H1 (cell line): Measurements from ENCODE around the gene ZGRF1. TPM values are rescaled to one million over a fixed set of nuclear protein-coding genes. Genes with fewer than 3 reads are reported as not detected.

Experiments
- CTCF ChIA-PET: fragments of 300-600 bp; sonication (Branson Sonifier 250); formaldehyde crosslinking; loops from one replicate; lab custom pipeline; 2021; ENCODE audit not compliant: partially characterized antibody; lab: Charles Lee
- POLR2A ChIA-PET: fragments of 300-600 bp; sonication (Branson Sonifier 250); formaldehyde crosslinking; loops from one replicate; lab custom pipeline; 2021; ENCODE audit warnings: inconsistent platforms; ENCODE audit not compliant: partially characterized antibody; lab: Charles Lee
- DNase-seq, 2 experiments: peaks; one replicate each; pipeline versions ENCODE4 v3.0.0 to v3.0.0-alpha.2; 2010 to 2022; ENCODE audit warnings: low spot score in 2 of 2, low read depth in 1 of 2, mixed read lengths in 1 of 2
- FAIRE-seq: peaks from 2 replicates; lab custom pipeline; 2011; peaks lifted over from hg19 to GRCh38; lab: Jason Lieb, UNC
- H2AFZ ChIP-seq: 2 replicates; pipeline ENCODE4 v1.8.1; 2012; ENCODE audit warnings: low read length, inconsistent platforms
- H2AK5ac ChIP-seq: 2 replicates; pipeline ENCODE4 v1.6.1; 2013; ENCODE audit warnings: low read depth, low read length
- H2BK120ac ChIP-seq: replicated peaks from 2 replicates; pipeline ENCODE3; 2013; ENCODE audit warnings: low read depth, low read length, inconsistent platforms
- H2BK12ac ChIP-seq: 2 replicates; pipeline ENCODE4 v1.6.1; 2013; ENCODE audit warnings: low read depth, low read length
- H2BK15ac ChIP-seq: 2 replicates; pipeline ENCODE4 v1.6.1; 2013; ENCODE audit warnings: low read length
- H2BK20ac ChIP-seq: 2 replicates; pipeline ENCODE4 v1.6.1; 2013; ENCODE audit warnings: low read length
- H2BK5ac ChIP-seq: 2 replicates; pipeline ENCODE4 v1.6.1; 2013; ENCODE audit warnings: low read depth, low read length
- H3K14ac ChIP-seq: 2 replicates; pipeline ENCODE4 v1.6.1; 2013; ENCODE audit warnings: inconsistent platforms; ENCODE audit not compliant: insufficient read length
- H3K18ac ChIP-seq: 2 replicates; pipeline ENCODE4 v1.6.1; 2013; ENCODE audit warnings: low read length; ENCODE audit errors: extremely low read depth
- H3K23ac ChIP-seq: 2 replicates; pipeline ENCODE4 v1.6.1; 2013; ENCODE audit warnings: inconsistent platforms; ENCODE audit not compliant: insufficient read length
- H3K23me2 ChIP-seq: 2 replicates; pipeline ENCODE4 v1.6.1; 2013; ENCODE audit warnings: low read depth, low read length
- H3K27ac ChIP-seq: 2 replicates; pipeline ENCODE4 v1.6.1; 2011; ENCODE audit warnings: low read depth, low read length, inconsistent platforms
- H3K27me3 ChIP-seq, 4 experiments: replicated peaks in 1 of 4; 1 replicate in 1 of 4; 2 replicates in 3 of 4; pipeline versions ENCODE4 v1.6.1 to v1.8.1; 2011 to 2013; ENCODE audit warnings: low read length in 3 of 4, mild to moderate bottlenecking in 3 of 4, inconsistent platforms in 2 of 4, mixed read lengths in 2 of 4, moderate library complexity in 1 of 4; ENCODE audit not compliant: control insufficient read depth in 3 of 4, insufficient read depth in 3 of 4; ENCODE audit errors: extremely low read depth in 1 of 4
- H3K36me3 ChIP-seq, 4 experiments: 2 replicates each; pipeline versions ENCODE4 v1.6.1 to v1.8.1; 2011 to 2013; ENCODE audit warnings: mild to moderate bottlenecking in 4 of 4, low read length in 3 of 4, moderate library complexity in 2 of 4, control low read depth in 1 of 4, inconsistent platforms in 1 of 4; ENCODE audit not compliant: insufficient read depth in 4 of 4, control insufficient read depth in 2 of 4
- H3K4ac ChIP-seq: replicated peaks from 2 replicates; pipeline ENCODE3; 2013; ENCODE audit warnings: low read length, low read depth, mixed read lengths, inconsistent platforms; ENCODE audit not compliant: insufficient read length
- H3K4me1 ChIP-seq, 4 experiments: replicated peaks in 1 of 4; 1 replicate in 1 of 4; 2 replicates in 3 of 4; pipeline versions ENCODE4 v1.6.1 to v1.8.1; 2011 to 2013; ENCODE audit warnings: low read length in 3 of 4, inconsistent platforms in 2 of 4, mixed read lengths in 1 of 4; ENCODE audit not compliant: insufficient read depth in 4 of 4, control insufficient read depth in 3 of 4
- H3K4me2 ChIP-seq, 2 experiments: 2 replicates each; pipeline versions ENCODE4 v1.6.1 to v1.8.1; 2011 to 2013; ENCODE audit warnings: low read depth in 2 of 2, low read length in 2 of 2, control low read depth in 1 of 2, inconsistent platforms in 1 of 2, mild to moderate bottlenecking in 1 of 2; ENCODE audit not compliant: insufficient read depth in 1 of 2
- H3K4me3 ChIP-seq, 4 experiments: fragments of 200-600, 300-600 bp in 1 of 4; sonication (generic), shearing (Covaris generic), sonication (Bioruptor Twin) in 1 of 4; 2 replicates each; pipeline versions ENCODE4 v1.5.1 to v1.8.1; 2011 to 2016; ENCODE audit warnings: low read length in 4 of 4, low read depth in 3 of 4, control low read depth in 2 of 4, inconsistent platforms in 2 of 4, mild to moderate bottlenecking in 2 of 4, mixed read lengths in 1 of 4, moderate library complexity in 1 of 4; ENCODE audit not compliant: insufficient read depth in 2 of 4; ENCODE audit errors: extremely low read depth in 1 of 4
- H3K56ac ChIP-seq: replicated peaks from 2 replicates; pipeline ENCODE3; 2013; ENCODE audit warnings: low read depth, mild to moderate bottlenecking, mixed read lengths, low read length, inconsistent platforms; ENCODE audit not compliant: insufficient read length
- H3K79me1 ChIP-seq: 2 replicates; pipeline ENCODE4 v1.6.1; 2013; ENCODE audit warnings: low read depth, low read length, control low read depth
- H3K79me2 ChIP-seq, 2 experiments: 2 replicates each; pipeline versions ENCODE4 v1.6.1 to v1.8.1; 2012 to 2013; ENCODE audit warnings: low read length in 2 of 2, mild to moderate bottlenecking in 2 of 2, inconsistent platforms in 1 of 2; ENCODE audit not compliant: insufficient read depth in 2 of 2, control insufficient read depth in 1 of 2
- H3K9ac ChIP-seq, 4 experiments: replicated peaks in 1 of 4; 1 replicate in 1 of 4; 2 replicates in 3 of 4; pipeline versions ENCODE4 v1.6.1 to v1.8.1; 2011 to 2013; ENCODE audit warnings: low read depth in 3 of 4, low read length in 3 of 4, control low read depth in 2 of 4, mild to moderate bottlenecking in 2 of 4, moderate library complexity in 2 of 4, inconsistent platforms in 1 of 4; ENCODE audit errors: extremely low read depth in 1 of 4
- H3K9me3 ChIP-seq, 2 experiments: 2 replicates each; pipeline versions ENCODE4 v1.6.1 to v1.8.1; 2012 to 2013; ENCODE audit warnings: mild to moderate bottlenecking in 2 of 2, moderate library complexity in 2 of 2, control low read depth in 1 of 2, inconsistent platforms in 1 of 2, low read depth in 1 of 2, low read length in 1 of 2, mixed read lengths in 1 of 2; ENCODE audit not compliant: insufficient read depth in 2 of 2
- H4K20me1 ChIP-seq, 2 experiments: replicated peaks in 1 of 2; 2 replicates each; pipeline versions ENCODE3 to v1.8.1; 2011 to 2013; ENCODE audit warnings: inconsistent platforms in 2 of 2, low read length in 2 of 2, mild to moderate bottlenecking in 1 of 2; ENCODE audit not compliant: insufficient read depth in 2 of 2, control insufficient read depth in 1 of 2
- H4K5ac ChIP-seq: 2 replicates; pipeline ENCODE4 v1.6.1; 2013; ENCODE audit warnings: low read length, low read depth, mixed read lengths, inconsistent platforms; ENCODE audit not compliant: insufficient read length
- H4K8ac ChIP-seq: 2 replicates; pipeline ENCODE4 v1.8.0; 2013; ENCODE audit warnings: mild to moderate bottlenecking, moderate library complexity, low read length, inconsistent platforms; ENCODE audit not compliant: insufficient read depth; ENCODE audit errors: extremely low read depth
- H4K91ac ChIP-seq: replicated peaks from 2 replicates; pipeline ENCODE3; 2013; ENCODE audit warnings: low read length, mixed read lengths, inconsistent platforms; ENCODE audit not compliant: insufficient read length
- CBX5 ChIP-seq: fragments of 300-800, 300-1000 bp; sonication (generic); IDR thresholded peaks from 2 replicates; pipeline ENCODE4 v1.7.1; 2016; ENCODE audit warnings: antibody characterized with exemption, low read length, low read depth
- CREB1 ChIP-seq: IDR thresholded peaks from 2 replicates; pipeline ENCODE4 v1.6.1; 2012; ENCODE audit warnings: inconsistent platforms
- CTBP2 ChIP-seq: IDR thresholded peaks from 2 replicates; pipeline ENCODE4 v1.7.0; 2011; ENCODE audit warnings: borderline replicate concordance, mild to moderate bottlenecking, moderate library complexity, mixed read lengths, low read length; ENCODE audit not compliant: insufficient read depth, insufficient read length
- E2F6 ChIP-seq: IDR thresholded peaks from 2 replicates; pipeline ENCODE4 v1.6.1; 2012; ENCODE audit warnings: inconsistent platforms
- EGR1 ChIP-seq: IDR thresholded peaks from 2 replicates; pipeline ENCODE4 v1.6.1; 2011; ENCODE audit warnings: low read depth, low read length, borderline replicate concordance
- EP300 ChIP-seq, 2 experiments: IDR thresholded peaks; 1 replicate in 1 of 2; 2 replicates in 1 of 2; pipeline ENCODE4 v1.6.1; 2011 to 2012; ENCODE audit warnings: low read depth in 2 of 2, low read length in 2 of 2, mild to moderate bottlenecking in 2 of 2, borderline replicate concordance in 1 of 2, inconsistent platforms in 1 of 2, moderate library complexity in 1 of 2
- GABPA ChIP-seq: IDR thresholded peaks from 2 replicates; pipeline ENCODE4 v1.6.1; 2011; ENCODE audit warnings: mild to moderate bottlenecking, low read length, moderate library complexity, borderline replicate concordance; ENCODE audit not compliant: insufficient read depth
- KDM4A ChIP-seq: IDR thresholded peaks from one replicate; pipeline ENCODE4 v1.7.1; 2012; ENCODE audit warnings: low read depth, mild to moderate bottlenecking, moderate library complexity, low read length, inconsistent platforms; ENCODE audit not compliant: severe bottlenecking
- MAFK ChIP-seq: IDR thresholded peaks from 2 replicates; pipeline ENCODE4 v1.6.1; 2012; ENCODE audit warnings: low read depth, mild to moderate bottlenecking, improper control_type of control experiment, low read length
- SUZ12 ChIP-seq: fragments of 200-600 bp; sonication (generic); IDR thresholded peaks from 2 replicates; pipeline ENCODE4 v1.6.1; 2012; ENCODE audit warnings: mild to moderate bottlenecking, inconsistent platforms, low read length, moderate library complexity, mixed read lengths
- TBP ChIP-seq: IDR thresholded peaks from 2 replicates; pipeline ENCODE4 v1.6.1; 2011; ENCODE audit warnings: low read depth, low read length, improper control_type of control experiment
- USF2 ChIP-seq: IDR thresholded peaks from 2 replicates; pipeline ENCODE4 v1.6.1; 2011; ENCODE audit warnings: low read length, improper control_type of control experiment
- WGBS, 2 experiments: shearing (Covaris generic) in 1 of 2; methylation state at CpG; one replicate each; pipeline versions ENCODE4 v1.1.6 to v1.1.7; 2013 to 2015; ENCODE audit warnings: low lambda C conversion rate in 2 of 2, mixed read lengths in 2 of 2, inconsistent platforms in 1 of 2, low coverage in 1 of 2, missing lambda C conversion rate in 1 of 2; ENCODE audit not compliant: insufficient replicate concordance in 2 of 2, insufficient coverage in 1 of 2, insufficient read length in 1 of 2; ENCODE audit errors: extremely low coverage in 1 of 2, missing lambda C conversion rate in 1 of 2; 5-methylcytosine and 5-hydroxymethylcytosine counted together
- polyA plus RNA-seq, 7 experiments: library from polyadenylated mRNA; depleted of rRNA in 3 of 7; stranded (reverse) in 5 of 7; unstranded in 2 of 7; fragments of >200 nt in 5 of 7; fragments of 200-250 nt in 2 of 7; gene quantifications; 1 replicate in 5 of 7; 2 replicates in 1 of 7; 4 replicates in 1 of 7; pipeline versions ENCODE4 v1.2.1 to v1.2.3, GENCODE V29; 2011 to 2013; ENCODE audit warnings: missing spikeins in 2 of 7, mixed read lengths in 2 of 7
- total RNA-seq: library from RNA; stranded (reverse); fragmentation: NEBNext Ultra II Directional; extraction: Animal tissue kit (Norgen Biotek cat#: 25700); gene quantifications from 2 replicates; pipeline ENCODE4 v1.2.1, GENCODE V29; 2021

Gene ZGRF1
- total and polyA plus RNA-seq, 2 of the 8 experiments (the other 6 are each of a cell fraction or from before 2014, with no cell fraction given): 12.0 to 44.6 TPM

- Histone ChIP-seq H3K18ac (no peak overlapping the region), H3K4me3 (no peak overlapping the region), H3K36me3 (peaks cover 0 to 8% (median 4%) of the 10 kb centered on the region in 4 experiments; a peak in 4 of 8 replicates), H3K14ac (no peak overlapping the region), H2BK5ac (no peak overlapping the region), H4K20me1 (no peaks in the 10 kb centered on the region), H2BK20ac (no peak overlapping the region), H3K56ac (no peak overlapping the region), H4K91ac (no peak overlapping the region), H3K4me1 (peaks cover 0 to 3% (median 0%) of the 10 kb centered on the region in 4 experiments; a peak in 1 of 7 replicates), H3K4ac (no peak overlapping the region), H3K27ac (no peak overlapping the region), H3K23ac (no peak overlapping the region), H3K9me3 (no peaks in the 10 kb centered on the region), H3K4me2 (no peak overlapping the region), H2BK15ac (no peak overlapping the region), H3K79me1 (no peaks in the 10 kb centered on the region), H3K79me2 (no peaks in the 10 kb centered on the region), H4K5ac (no peak overlapping the region), H2BK12ac (no peak overlapping the region), H2BK120ac (no peak overlapping the region), H3K27me3 (no peaks in the 10 kb centered on the region), H3K23me2 (no peaks in the 10 kb centered on the region), H2AFZ (no peak overlapping the region), H3K9ac (no peak overlapping the region), H2AK5ac (no peak overlapping the region), H4K8ac (no peak overlapping the region)
- FAIRE-seq: no peak
- ChIA-PET POLR2A (no interaction called here), CTCF (interaction anchor here (0.9 to 2.5 kb wide), 5 partner anchors 9 to 31 kb away, joined by 3 to 5 read pairs (median 3); no protein-coding TSS in a partner anchor)
- no peak for DNase-seq
- WGBS, 2 experiments: 90% methylated on average over 2 of the region's 2 CpGs; no CpG with 5 or more reads in 1 of the 2 experiments
- no peak for TF ChIP-seq SUZ12
- no peak for TF ChIP-seq CTBP2
- no peak for TF ChIP-seq TBP
- no peak for TF ChIP-seq E2F6
- no peak for TF ChIP-seq CBX5
- TF ChIP-seq CREB1: no peak
- TF ChIP-seq EGR1: no peak
- TF ChIP-seq GABPA: no peak
- no peak for TF ChIP-seq USF2
- no peak for TF ChIP-seq KDM4A
- TF ChIP-seq EP300 (IDR thresholded peaks at IDR 0.05; ENCODE audit: borderline replicate concordance in 1 of 2, low read depth in 2 of 2, low read length in 2 of 2): no peak
- no peak for TF ChIP-seq MAFK
Observed at GRCh38 chr4:112552668-112553067, 84.0 kb downstream of the ZGRF1 start.
